Measurements from ENCODE around the gene RNU5B-1.

The RNU5B-1 gene

DNA sequence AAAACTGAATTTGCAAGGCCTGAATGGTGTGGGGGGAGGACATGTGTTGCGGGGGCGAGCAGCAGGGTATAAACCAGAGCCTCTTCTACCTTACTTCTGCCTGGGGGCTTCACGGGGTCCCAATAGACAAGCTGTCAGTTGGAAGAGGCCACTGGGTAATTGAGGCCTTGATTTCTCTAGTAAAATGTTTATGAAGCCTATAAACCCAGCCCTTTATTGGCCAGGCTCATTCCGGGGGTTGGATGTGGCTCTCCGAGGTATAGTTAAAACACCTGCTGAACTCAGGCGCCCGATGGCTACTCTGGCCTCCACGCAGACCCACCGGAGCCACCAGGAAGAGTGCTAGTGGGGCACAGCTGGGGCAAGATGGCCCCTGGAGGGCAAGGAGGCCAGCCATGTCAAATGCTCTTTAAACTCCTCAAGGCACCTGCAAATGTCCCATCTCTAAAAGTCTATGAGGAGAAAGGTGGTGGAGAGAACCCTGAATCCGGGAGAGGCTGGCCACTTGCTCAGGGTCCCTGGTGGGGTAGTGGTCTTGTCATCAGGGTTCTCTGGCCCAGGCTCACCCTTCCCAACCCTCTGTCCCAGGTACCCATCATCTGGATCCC lies 39.0 kb downstream of the RNU5B-1 start:
- TF ChIP-seq REST (IDR thresholded peaks at IDR 0.05; ENCODE audit: insufficient replicate concordance, low read depth) (no peak), POLR2AphosphoS5 (IDR thresholded peaks at IDR 0.05; ENCODE audit: low read depth) (no peak), CTCF (IDR thresholded peaks at IDR 0.05; ENCODE audit: insufficient read depth, low read length) (no peak), SPI1 (IDR thresholded peaks at IDR 0.05; ENCODE audit: borderline replicate concordance, low read depth) (no peak), GABPA (IDR thresholded peaks at IDR 0.05; ENCODE audit: low read depth) (no peak)
- Histone ChIP-seq H3K27me3 (ENCODE audit: insufficient read depth, poor library complexity, severe bottlenecking) (peaks cover 9% of the 10 kb centered on the region), H3K27ac (replicated peaks) (no peak overlapping the region), H3K4me3 (replicated peaks; ENCODE audit: insufficient read depth, low read length) (no peak overlapping the region)
- DNase-seq (ENCODE audit: low read depth in 1 of 2, low spot score in 1 of 2), result no peak

DNA sequence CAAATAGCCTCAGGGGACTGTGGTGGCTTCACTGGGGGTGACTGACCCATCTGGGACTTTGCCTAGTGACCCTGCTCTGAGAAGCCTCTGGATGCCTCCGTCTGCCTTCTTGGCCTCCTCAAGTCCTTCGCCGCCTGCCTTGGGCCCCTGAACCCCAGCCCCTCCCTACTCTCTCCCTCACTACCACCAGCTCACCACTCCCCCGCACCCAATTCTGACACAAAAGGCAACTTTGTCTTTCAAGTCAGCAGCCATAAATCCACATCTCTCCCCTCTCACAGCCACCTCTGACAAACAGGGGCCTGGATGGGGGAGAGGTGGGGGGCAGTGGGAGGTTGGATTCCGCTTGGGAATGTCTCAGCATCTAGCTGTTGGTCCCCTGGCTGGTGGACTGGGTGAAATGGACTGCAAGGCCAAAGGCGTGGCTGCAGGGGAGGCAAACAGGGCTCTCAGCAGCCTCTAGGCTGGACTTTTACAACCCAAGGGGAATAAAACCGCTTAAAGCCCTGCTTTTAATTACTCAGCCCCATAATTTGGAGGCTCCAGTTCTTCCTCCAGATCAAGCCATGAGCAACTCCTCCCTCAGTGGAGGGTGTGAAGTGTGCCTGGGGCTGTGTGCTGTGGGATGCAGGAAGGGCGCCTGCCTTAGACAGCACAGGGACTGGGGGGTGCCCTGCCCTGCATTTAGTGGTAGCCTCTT lies 39.9 kb downstream of the RNU5B-1 start:
- Histone ChIP-seq H3K4me3 (replicated peaks; ENCODE audit: insufficient read depth, low read length) (no peak overlapping the region), H3K27ac (replicated peaks) (no peak overlapping the region), H3K27me3 (ENCODE audit: insufficient read depth, poor library complexity, severe bottlenecking) (peaks cover 11% of the 10 kb centered on the region)
- TF ChIP-seq REST (IDR thresholded peaks at IDR 0.05; ENCODE audit: insufficient replicate concordance, low read depth) (no peak), POLR2AphosphoS5 (IDR thresholded peaks at IDR 0.05; ENCODE audit: low read depth) (no peak), CTCF (IDR thresholded peaks at IDR 0.05; ENCODE audit: insufficient read depth, low read length) (no peak), GABPA (IDR thresholded peaks at IDR 0.05; ENCODE audit: low read depth) (no peak), SPI1 (IDR thresholded peaks at IDR 0.05; ENCODE audit: borderline replicate concordance, low read depth) (no peak)
- no peak for DNase-seq (ENCODE audit: low read depth in 1 of 2, low spot score in 1 of 2)

DNA sequence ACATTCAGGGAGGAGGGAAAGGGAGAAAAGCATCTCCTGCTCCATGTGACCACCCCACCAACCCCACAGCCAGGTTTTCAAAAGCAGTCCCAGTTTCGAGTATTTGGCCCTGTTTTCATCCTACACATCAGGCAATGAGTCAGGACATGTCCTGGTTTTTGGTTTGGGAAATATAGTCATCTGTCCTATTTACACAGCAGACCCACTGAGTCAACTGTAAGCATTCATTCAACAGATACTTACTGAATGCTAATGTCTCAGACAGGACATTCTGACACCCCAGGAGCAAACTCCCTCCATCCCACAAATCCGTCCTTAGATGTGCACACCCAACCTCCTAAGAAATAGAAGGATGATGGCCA lies 40.4 kb downstream of the RNU5B-1 start:
- H3K4me3 ChIP-seq (replicated peaks; ENCODE audit: insufficient read depth, low read length), result no peak overlapping the region
- H3K27me3 ChIP-seq (ENCODE audit: insufficient read depth, poor library complexity, severe bottlenecking), result peaks cover 11% of the 10 kb centered on the region
- TF ChIP-seq CTCF (IDR thresholded peaks at IDR 0.05; ENCODE audit: insufficient read depth, low read length), result no peak
- no peak for TF ChIP-seq GABPA (IDR thresholded peaks at IDR 0.05; ENCODE audit: low read depth)
- TF ChIP-seq REST (IDR thresholded peaks at IDR 0.05; ENCODE audit: insufficient replicate concordance, low read depth), result no peak

More for the DNA sequence above, 40.4 kb downstream of the RNU5B-1 start:
- no peak overlapping the region for H3K27ac ChIP-seq (replicated peaks)
- DNase-seq (ENCODE audit: low read depth in 1 of 2, low spot score in 1 of 2), result no peak
